NK-92 treated with Interleukin-12 subunit alpha and Interleukin-12 subunit beta, amount 100 ng/mL, for 24 hours (cell line): Measurements from ENCODE around the gene FMN2.

Experiments used
- DNase-seq: peaks from one replicate; lab custom pipeline; 2025; lab: John Stamatoyannopoulos, UW

Gene FMN2

DNA sequence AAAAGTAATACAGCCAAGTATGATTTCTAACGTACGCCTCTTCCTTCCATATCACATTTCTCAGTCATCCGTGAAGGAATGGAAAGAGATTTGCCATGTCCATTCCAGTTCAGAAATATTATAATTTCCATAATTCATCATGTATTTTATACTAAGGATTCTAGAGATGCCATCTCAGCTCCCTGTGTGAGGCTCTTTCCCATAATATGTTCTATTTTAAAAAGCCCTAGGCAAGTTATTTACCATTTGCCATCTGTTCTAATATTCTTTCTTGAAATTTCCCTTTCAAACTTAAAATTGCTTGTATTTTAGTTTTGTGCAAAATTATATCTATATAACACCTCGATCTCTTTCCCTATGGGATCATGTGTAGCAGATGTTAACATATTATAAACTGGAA, 106.7 kb downstream of the FMN2 start:
- DNase-seq = no peak

DNA sequence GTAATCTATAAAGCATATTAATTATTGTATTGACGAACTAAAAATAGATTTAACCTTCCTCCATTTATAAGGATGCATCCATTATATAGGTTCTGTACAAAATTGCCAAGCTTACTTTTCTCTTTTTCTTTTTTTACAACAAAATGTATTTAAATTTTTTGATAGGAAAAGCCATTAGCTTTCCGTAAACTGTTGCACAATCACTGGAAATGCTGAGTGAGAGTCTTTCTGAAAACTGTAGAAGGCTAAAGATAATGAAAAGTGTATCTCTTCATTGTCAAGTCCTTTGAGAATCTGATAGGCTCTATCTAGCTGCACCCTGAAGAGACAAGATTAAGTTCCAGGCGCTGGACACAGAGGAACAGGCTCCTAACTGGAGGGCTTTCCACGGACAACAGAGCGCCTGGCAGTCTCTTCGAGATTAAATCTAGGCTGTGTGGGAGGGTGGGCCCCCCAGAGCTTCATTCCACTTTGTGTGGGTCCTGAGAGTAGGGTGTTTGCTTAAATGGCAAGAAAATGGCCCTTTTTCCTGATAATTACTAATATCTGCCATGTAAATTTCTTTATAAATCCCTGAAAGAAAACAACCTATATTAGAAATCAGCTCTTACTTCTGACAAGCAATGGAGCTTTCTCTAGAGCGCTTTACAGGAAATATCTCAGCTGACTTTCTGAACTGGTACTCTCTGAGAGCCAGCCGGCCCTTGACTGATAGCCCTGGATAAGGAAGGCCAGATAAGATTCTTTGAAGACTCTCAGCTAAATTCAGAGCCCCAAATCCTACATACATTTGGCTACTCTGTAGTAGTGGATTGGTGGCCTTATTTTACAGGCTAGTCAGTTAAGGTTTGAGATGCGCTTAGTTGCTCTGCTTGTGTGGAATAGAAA, 108.3 kb downstream of the FMN2 start:
- no peak for DNase-seq

GRCh38 chr1:240201931-240202330, 110.2 kb downstream of the FMN2 start:
- DNase-seq = no peak

DNA sequence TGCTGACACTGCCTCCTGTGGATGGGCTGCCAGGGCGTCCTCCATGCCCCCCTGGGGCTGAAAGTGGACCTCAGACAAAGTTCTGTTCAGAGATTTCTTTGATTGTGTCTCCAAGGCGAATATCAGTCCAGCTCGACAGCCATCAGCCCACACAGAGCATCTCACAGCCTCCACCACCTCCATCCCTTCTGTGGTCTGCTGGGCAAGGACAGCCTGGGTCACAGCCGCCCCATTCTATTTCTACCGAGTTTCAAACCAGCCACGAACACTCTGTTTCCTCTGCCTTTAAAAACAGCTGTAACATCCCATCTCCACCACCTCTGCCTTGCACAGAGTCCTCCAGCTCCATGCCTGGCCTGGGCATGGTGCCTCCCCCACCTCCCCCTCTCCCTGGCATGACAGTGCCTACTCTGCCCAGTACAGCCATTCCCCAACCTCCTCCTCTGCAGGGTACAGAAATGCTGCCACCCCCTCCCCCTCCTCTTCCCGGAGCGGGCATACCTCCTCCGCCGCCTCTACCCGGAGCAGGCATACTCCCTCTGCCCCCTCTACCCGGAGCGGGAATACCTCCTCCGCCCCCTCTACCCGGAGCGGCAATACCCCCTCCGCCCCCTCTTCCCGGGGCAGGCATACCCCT, 115.5 kb downstream of the FMN2 start:
- no peak for DNase-seq

DNA sequence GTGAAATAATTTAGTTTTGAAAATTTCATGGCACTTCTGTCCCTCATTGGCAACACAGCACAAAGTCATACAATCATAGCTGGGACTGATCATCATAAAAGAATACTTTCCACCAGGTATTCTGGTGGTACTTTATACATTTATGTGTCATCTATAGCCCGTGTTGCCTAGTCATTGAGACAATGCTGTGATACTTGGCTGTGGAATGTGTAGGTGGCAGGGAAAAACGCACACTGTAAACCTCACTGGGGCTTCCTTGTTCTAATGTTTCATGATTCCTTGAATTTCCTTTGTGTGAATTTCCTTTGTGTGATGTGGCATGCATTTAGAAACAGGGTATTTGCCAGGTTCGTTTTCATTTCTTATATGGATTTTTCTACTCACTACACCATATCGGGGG, 118.3 kb downstream of the FMN2 start:
- DNase-seq = no peak

DNA sequence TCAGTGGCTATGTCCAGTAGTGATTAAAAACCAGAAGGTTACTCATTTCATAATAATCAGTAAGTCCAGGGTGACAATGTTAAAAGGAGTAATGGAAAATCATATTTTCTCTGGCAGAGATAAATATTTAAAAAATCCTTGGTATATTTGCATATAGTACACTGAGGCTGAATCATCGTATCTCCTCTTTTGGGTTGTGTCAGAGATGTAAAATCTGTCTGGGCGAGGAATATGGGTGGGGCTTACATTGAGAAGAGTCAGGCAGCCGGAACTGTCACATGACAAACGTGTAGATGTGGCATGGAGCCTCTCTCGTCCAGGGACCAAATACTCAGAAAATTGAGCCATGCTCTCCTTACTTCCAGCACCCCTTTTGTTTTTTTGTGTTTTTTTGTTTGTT, 120.9 kb downstream of the FMN2 start:
- no peak for DNase-seq

DNA sequence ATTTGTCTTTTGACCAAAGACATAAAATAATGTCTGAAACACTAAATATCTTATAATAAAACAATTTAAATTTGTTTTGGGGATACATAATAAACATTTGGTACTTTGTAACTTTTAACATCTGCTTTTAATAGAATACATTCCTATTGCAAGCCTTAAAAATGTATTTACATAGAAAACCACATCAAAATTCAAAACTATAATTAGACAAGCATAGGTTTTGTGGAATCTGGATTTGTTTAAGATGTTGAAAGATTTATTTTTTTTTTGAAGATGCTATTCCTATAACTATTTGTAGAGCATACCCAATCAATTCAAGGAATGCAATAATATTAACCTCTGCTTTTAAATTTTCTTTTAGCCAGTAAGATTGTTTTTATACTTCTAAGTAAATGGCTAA, 125.7 kb downstream of the FMN2 start:
- no peak for DNase-seq

DNA sequence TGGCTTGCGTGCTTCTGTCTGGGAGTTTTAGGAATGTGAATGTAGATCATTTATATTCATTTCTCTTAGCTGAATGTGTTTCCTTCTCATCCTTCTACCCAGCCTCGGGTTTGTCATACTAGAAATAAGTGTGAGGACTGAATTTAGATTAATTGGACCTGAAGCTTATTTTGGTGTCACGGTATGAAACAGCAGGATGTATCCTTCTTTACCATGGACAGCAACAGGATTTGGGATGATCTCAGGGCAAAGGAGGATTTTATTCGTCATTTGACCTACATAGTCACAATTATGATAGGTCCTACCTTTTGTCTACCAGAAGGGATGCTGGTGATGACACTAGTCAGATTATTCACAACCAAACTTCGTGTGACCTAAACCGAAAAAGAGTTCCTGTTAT, 127.4 kb downstream of the FMN2 start:
- DNase-seq = no peak

DNA sequence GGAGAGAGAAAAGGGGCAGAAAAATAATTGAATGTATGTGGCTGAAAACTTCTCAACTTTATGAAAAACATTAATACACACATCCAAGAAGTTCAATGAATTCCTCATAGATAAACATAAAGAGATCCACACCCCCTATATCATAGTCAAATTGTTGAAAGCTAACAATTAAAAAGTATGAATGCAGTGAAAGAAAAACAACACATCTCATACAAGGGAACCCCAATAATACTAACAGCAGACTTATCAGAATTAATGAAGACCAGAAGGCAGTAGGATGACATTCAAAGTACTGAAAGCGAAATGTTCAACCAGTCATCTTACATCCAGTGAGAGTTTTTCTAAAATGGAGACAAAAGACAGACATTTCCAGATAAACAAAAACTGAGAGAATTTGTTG, 134.4 kb downstream of the FMN2 start:
- DNase-seq = no peak

GRCh38 chr1:240230816-240231215, 139.1 kb downstream of the FMN2 start:
- no peak for DNase-seq

- no peak for DNase-seq
Measured at GRCh38 chr1:240232530-240232929, 140.8 kb downstream of the FMN2 start.

- no peak for DNase-seq
Measured at GRCh38 chr1:240234485-240235210, 143.0 kb downstream of the FMN2 start.

GRCh38 chr1:240235521-240236288, 144.0 kb downstream of the FMN2 start:
- no peak for DNase-seq

DNA sequence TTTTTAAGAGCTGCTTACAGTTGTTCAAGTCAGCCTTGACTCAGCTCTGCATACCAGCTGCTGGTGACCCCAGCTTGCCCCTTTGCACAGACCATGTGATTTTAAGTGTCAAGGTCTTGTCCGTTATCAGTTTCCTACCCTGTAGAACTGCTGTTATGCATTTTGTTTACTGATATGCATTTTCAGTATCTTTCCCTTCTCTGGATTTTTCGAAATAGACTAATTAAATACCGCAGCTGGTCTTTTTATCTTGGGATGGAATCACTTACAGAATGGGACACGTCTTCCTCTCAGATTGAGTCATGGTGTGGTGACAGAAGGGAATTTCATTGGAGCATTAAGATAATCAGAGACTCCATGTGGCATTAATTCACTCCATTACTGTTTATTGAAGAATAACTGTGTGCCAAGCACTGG, 145.6 kb downstream of the FMN2 start:
- DNase-seq = no peak

DNA sequence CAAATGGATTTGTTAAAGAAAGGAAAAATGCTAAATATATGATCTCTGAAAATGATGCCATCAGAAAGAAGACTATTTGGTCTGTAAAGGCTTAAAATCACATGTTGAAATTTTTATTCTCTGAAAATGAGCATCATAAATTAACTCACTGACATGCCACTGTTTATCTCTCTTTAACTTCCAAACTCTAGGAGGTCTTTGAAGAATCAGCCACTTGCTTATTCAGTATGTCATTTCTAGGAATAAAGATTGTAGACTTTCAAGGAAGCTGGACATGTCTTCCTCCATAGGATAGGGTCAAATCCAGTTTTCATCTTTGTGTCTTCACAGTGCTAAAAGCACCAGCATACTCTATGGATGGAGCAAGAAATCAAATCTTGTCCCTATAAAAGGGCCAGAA, 147.6 kb downstream of the FMN2 start:
- DNase-seq = no peak

DNA sequence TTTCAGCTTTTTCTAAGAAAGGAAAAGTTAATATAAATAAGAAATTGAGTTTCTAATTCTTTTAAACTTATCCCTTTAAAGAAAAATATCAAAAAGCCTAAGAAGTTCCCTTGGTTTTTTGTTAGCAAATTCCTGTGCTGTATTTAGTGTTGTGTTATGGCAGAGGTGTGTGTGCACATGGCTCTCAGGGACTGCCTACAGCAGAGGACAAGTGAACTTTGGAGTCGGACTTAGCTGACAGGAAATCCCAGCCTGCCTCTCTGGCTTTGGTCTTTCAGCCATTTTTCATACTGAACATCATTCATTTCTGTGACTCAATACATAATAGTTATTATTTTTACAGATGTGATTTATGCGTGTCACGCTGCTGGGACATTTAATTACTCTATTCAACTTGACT, 149.6 kb downstream of the FMN2 start:
- DNase-seq = no peak

- no peak for DNase-seq
Measured at GRCh38 chr1:240242601-240243144, 151.0 kb downstream of the FMN2 start.

DNA sequence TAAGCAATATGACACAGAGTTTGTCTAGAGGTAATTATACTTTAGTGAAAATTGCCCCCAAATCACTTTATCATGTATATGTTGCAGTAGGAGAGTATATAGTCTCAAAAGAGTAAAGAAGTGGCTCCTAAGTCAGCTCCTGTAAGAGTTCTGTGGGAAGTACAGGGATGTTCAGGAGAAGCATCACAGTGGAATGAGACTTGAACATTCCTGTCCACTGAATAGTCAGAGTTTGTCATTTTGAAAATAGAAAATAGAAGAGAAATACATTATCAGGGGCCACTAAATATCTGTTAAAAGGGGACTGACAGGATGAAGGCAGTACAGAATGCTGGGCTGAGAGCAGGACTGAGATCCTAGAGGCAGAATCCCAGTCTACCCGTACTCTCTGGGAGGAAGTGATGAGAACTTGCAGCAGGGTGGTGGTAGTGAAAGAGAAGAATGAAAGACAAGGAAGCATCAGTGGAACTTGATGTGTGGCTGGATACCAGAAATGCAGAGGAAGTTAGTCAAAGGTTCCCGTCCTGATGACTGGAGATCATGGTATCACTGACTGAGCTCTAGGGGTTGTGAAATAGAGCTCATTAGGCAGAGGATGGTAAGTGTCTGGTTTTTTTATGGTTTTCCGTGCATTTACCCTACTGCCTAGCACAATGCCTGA, 153.4 kb downstream of the FMN2 start:
- no peak for DNase-seq

- no peak for DNase-seq
Measured at GRCh38 chr1:240245629-240246020, 153.9 kb downstream of the FMN2 start.

- no peak for DNase-seq
Measured at GRCh38 chr1:240247899-240248298, 156.2 kb downstream of the FMN2 start.

DNA sequence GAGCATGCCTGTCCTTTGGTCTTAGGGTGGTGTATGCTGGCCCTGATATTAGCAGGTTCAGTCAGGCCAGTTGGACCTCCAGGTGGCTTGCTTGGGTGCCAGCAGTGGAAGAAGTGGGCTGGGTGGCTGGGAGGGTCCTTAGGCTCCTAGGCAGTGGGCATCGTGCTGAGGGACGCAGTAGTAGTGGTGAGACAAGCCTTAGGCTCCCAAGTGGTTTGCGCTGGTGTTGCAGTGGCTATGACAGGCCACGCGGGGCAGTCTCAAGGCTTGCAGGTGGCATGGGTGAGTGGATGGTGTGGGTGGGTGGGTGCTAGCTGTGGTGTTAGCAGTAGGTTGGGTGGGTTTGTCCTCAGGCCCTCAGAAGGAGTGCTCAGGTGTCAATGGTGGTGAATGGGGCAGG, 162.3 kb downstream of the FMN2 start:
- DNase-seq = no peak
